Ishikawa (cell line): ENCODE results near the gene ARID5B.

Experiments used
- CEBPB ChIP-seq: IDR thresholded peaks from 2 replicates; pipeline ENCODE4 v1.6.1; 2012
- CREB1 ChIP-seq: IDR thresholded peaks from 2 replicates; pipeline ENCODE4 v1.6.1; 2012; ENCODE audit warnings: low read depth
- EGR1 ChIP-seq: IDR thresholded peaks from 2 replicates; pipeline ENCODE4 v1.6.1; 2012
- EP300 ChIP-seq: IDR thresholded peaks from 2 replicates; pipeline ENCODE4 v1.6.1; 2012; ENCODE audit warnings: borderline replicate concordance
- FOXM1 ChIP-seq: IDR thresholded peaks from 2 replicates; pipeline ENCODE4 v1.6.1; 2012; ENCODE audit warnings: low read depth, borderline replicate concordance
- MAX ChIP-seq: IDR thresholded peaks from 2 replicates; pipeline ENCODE4 v1.6.1; 2012
- NFIC ChIP-seq: IDR thresholded peaks from 2 replicates; pipeline ENCODE4 v1.6.1; 2012
- RAD21 ChIP-seq: IDR thresholded peaks from 2 replicates; pipeline ENCODE4 v1.6.1; 2012; ENCODE audit warnings: low read depth
- REST ChIP-seq: IDR thresholded peaks from 2 replicates; pipeline ENCODE4 v1.6.1; 2012; ENCODE audit warnings: low read depth, mild to moderate bottlenecking
- TAF1 ChIP-seq: IDR thresholded peaks from 2 replicates; pipeline ENCODE4 v1.6.1; 2012; ENCODE audit warnings: low read depth, mild to moderate bottlenecking
- TCF12 ChIP-seq: IDR thresholded peaks from 2 replicates; pipeline ENCODE4 v1.6.1; 2012; ENCODE audit warnings: low read depth
- TEAD4 ChIP-seq: IDR thresholded peaks from 2 replicates; pipeline ENCODE4 v1.6.1; 2012
- USF1 ChIP-seq: IDR thresholded peaks from 2 replicates; pipeline ENCODE4 v1.6.1; 2012
- YY1 ChIP-seq: IDR thresholded peaks from 2 replicates; pipeline ENCODE4 v1.6.1; 2012; ENCODE audit warnings: low read depth

- no peak for TF ChIP-seq EP300
- no peak for TF ChIP-seq EGR1
- TF ChIP-seq NFIC, result no peak
- TF ChIP-seq FOXM1, result no peak
- TF ChIP-seq MAX, result no peak
- TF ChIP-seq YY1, result no peak
- TF ChIP-seq USF1, result no peak
- TF ChIP-seq RAD21, result no peak
- no peak for TF ChIP-seq TCF12
- no peak for TF ChIP-seq TAF1
- TF ChIP-seq CEBPB, result no peak
- no peak for TF ChIP-seq REST
- TF ChIP-seq TEAD4, result no peak
- no peak for TF ChIP-seq CREB1
Measured at GRCh38 chr10:61895898-61896600, 5.5 kb upstream of the ARID5B start.
